ENCODE measurements around the gene NR4A1. TPM values are rescaled to one million over a fixed set of nuclear protein-coding genes. Genes with fewer than 3 reads are reported as not detected.

Gene NR4A1
- total RNA-seq, 1 experiment from 2014 or later, result 26.9 TPM

DNA sequence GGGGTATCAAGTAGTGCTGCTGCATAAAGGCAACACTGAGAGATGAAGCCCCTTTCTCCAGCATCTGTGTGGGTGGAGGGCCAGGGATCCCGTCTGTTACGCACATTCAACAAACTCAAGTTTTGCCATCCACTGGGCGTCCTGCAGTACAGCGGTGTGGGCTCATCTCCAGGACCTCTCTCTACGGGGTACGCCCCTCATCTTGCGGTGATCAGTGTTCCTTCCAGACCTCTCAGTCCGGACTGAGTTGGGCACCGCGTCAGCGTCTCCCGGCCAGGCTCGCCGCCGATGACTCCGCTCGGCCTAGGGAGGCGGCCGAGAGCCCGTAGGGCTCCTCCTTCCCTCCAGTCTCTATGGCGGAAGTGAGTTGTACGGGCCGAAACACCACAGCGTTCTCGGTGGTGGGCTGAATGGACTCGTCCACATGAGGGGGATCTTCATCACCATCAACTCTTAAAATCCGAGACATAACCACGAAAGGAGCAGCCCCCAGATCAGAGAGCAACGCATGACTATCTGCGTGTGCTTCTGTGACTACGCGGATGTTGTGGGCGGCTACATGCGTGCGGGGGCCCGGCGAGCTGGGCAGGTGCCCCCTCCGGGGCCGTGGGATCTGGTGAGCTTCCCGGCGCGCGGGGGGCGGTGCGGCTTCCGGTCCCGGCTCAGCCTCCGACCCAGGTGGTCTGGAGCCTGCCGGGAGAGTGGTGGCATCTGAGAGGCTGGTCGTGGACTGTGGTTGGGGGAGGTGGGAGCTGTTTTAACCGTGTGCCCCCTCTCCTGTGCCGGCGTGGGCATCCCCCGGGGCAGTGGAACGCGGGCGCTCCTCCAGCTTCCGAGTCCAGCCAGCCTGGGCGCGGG lies 18.3 kb downstream of the NR4A1 start, which contains the start of gene ATG101 (continued):
- TF ChIP-seq ZBTB21 (CRISPR knock-in tag; IDR thresholded peaks at IDR 0.05; ENCODE audit: borderline replicate concordance), result no peak
- TF ChIP-seq, protein P1, sequence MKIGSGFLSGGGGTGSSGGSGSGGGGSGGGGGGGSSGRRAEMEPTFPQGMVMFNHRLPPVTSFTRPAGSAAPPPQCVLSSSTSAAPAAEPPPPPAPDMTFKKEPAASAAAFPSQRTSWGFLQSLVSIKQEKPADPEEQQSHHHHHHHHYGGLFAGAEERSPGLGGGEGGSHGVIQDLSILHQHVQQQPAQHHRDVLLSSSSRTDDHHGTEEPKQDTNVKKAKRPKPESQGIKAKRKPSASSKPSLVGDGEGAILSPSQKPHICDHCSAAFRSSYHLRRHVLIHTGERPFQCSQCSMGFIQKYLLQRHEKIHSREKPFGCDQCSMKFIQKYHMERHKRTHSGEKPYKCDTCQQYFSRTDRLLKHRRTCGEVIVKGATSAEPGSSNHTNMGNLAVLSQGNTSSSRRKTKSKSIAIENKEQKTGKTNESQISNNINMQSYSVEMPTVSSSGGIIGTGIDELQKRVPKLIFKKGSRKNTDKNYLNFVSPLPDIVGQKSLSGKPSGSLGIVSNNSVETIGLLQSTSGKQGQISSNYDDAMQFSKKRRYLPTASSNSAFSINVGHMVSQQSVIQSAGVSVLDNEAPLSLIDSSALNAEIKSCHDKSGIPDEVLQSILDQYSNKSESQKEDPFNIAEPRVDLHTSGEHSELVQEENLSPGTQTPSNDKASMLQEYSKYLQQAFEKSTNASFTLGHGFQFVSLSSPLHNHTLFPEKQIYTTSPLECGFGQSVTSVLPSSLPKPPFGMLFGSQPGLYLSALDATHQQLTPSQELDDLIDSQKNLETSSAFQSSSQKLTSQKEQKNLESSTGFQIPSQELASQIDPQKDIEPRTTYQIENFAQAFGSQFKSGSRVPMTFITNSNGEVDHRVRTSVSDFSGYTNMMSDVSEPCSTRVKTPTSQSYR (CRISPR knock-in tag; IDR thresholded peaks at IDR 0.05), result no peak
- no peak for TF ChIP-seq PRRX2 (CRISPR knock-in tag; IDR thresholded peaks at IDR 0.05)
- no peak for TF ChIP-seq SMAD4 (CRISPR knock-in tag; IDR thresholded peaks at IDR 0.05)
- TF ChIP-seq, protein P2, sequence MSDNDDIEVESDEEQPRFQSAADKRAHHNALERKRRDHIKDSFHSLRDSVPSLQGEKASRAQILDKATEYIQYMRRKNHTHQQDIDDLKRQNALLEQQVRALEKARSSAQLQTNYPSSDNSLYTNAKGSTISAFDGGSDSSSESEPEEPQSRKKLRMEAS (CRISPR knock-in tag; IDR thresholded peaks at IDR 0.05), result peak; percentile 69
- TF ChIP-seq, protein P3, sequence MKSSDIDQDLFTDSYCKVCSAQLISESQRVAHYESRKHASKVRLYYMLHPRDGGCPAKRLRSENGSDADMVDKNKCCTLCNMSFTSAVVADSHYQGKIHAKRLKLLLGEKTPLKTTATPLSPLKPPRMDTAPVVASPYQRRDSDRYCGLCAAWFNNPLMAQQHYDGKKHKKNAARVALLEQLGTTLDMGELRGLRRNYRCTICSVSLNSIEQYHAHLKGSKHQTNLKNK (CRISPR knock-in tag; IDR thresholded peaks at IDR 0.05), result no peak
- no peak for TF ChIP-seq SOX15 (CRISPR knock-in tag; IDR thresholded peaks at IDR 0.05)
- no peak for TF ChIP-seq EMX1 (CRISPR knock-in tag; IDR thresholded peaks at IDR 0.05)
- TF ChIP-seq, protein P4, sequence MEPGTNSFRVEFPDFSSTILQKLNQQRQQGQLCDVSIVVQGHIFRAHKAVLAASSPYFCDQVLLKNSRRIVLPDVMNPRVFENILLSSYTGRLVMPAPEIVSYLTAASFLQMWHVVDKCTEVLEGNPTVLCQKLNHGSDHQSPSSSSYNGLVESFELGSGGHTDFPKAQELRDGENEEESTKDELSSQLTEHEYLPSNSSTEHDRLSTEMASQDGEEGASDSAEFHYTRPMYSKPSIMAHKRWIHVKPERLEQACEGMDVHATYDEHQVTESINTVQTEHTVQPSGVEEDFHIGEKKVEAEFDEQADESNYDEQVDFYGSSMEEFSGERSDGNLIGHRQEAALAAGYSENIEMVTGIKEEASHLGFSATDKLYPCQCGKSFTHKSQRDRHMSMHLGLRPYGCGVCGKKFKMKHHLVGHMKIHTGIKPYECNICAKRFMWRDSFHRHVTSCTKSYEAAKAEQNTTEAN (CRISPR knock-in tag; IDR thresholded peaks at IDR 0.05), result 0 out of 2 replicates have a peak, but pooled peaks have one; percentile 20
- TF ChIP-seq, protein P5, sequence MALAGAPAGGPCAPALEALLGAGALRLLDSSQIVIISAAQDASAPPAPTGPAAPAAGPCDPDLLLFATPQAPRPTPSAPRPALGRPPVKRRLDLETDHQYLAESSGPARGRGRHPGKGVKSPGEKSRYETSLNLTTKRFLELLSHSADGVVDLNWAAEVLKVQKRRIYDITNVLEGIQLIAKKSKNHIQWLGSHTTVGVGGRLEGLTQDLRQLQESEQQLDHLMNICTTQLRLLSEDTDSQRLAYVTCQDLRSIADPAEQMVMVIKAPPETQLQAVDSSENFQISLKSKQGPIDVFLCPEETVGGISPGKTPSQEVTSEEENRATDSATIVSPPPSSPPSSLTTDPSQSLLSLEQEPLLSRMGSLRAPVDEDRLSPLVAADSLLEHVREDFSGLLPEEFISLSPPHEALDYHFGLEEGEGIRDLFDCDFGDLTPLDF (CRISPR knock-in tag; IDR thresholded peaks at IDR 0.05), result no peak
- TF ChIP-seq SP1 (CRISPR knock-in tag; conservative IDR thresholded peaks at IDR 0.05), result peak; percentile 85
- TF ChIP-seq ZNF232 (CRISPR knock-in tag; IDR thresholded peaks at IDR 0.05), result no peak; the same call in 1 of the 2 replicates
- no peak for TF ChIP-seq ELF4 (CRISPR knock-in tag; IDR thresholded peaks at IDR 0.05; ENCODE audit: low read depth)
- TF ChIP-seq, protein P6, sequence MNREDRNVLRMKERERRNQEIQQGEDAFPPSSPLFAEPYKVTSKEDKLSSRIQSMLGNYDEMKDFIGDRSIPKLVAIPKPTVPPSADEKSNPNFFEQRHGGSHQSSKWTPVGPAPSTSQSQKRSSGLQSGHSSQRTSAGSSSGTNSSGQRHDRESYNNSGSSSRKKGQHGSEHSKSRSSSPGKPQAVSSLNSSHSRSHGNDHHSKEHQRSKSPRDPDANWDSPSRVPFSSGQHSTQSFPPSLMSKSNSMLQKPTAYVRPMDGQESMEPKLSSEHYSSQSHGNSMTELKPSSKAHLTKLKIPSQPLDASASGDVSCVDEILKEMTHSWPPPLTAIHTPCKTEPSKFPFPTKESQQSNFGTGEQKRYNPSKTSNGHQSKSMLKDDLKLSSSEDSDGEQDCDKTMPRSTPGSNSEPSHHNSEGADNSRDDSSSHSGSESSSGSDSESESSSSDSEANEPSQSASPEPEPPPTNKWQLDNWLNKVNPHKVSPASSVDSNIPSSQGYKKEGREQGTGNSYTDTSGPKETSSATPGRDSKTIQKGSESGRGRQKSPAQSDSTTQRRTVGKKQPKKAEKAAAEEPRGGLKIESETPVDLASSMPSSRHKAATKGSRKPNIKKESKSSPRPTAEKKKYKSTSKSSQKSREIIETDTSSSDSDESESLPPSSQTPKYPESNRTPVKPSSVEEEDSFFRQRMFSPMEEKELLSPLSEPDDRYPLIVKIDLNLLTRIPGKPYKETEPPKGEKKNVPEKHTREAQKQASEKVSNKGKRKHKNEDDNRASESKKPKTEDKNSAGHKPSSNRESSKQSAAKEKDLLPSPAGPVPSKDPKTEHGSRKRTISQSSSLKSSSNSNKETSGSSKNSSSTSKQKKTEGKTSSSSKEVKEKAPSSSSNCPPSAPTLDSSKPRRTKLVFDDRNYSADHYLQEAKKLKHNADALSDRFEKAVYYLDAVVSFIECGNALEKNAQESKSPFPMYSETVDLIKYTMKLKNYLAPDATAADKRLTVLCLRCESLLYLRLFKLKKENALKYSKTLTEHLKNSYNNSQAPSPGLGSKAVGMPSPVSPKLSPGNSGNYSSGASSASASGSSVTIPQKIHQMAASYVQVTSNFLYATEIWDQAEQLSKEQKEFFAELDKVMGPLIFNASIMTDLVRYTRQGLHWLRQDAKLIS (CRISPR knock-in tag; IDR thresholded peaks at IDR 0.05; ENCODE audit: borderline replicate concordance), result no peak
- TF ChIP-seq, protein P7, sequence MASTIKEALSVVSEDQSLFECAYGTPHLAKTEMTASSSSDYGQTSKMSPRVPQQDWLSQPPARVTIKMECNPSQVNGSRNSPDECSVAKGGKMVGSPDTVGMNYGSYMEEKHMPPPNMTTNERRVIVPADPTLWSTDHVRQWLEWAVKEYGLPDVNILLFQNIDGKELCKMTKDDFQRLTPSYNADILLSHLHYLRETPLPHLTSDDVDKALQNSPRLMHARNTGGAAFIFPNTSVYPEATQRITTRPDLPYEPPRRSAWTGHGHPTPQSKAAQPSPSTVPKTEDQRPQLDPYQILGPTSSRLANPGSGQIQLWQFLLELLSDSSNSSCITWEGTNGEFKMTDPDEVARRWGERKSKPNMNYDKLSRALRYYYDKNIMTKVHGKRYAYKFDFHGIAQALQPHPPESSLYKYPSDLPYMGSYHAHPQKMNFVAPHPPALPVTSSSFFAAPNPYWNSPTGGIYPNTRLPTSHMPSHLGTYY (CRISPR knock-in tag; IDR thresholded peaks at IDR 0.05), result no peak
- no peak for TF ChIP-seq ZNF121 (CRISPR knock-in tag; IDR thresholded peaks at IDR 0.05)
- TF ChIP-seq ZNF396 (CRISPR knock-in tag; IDR thresholded peaks at IDR 0.05; ENCODE audit: borderline replicate concordance), result no peak
- no peak; the same call in 1 of the 2 replicates for TF ChIP-seq CREB1 (CRISPR knock-in tag; IDR thresholded peaks at IDR 0.05)
- TF ChIP-seq, protein P8, sequence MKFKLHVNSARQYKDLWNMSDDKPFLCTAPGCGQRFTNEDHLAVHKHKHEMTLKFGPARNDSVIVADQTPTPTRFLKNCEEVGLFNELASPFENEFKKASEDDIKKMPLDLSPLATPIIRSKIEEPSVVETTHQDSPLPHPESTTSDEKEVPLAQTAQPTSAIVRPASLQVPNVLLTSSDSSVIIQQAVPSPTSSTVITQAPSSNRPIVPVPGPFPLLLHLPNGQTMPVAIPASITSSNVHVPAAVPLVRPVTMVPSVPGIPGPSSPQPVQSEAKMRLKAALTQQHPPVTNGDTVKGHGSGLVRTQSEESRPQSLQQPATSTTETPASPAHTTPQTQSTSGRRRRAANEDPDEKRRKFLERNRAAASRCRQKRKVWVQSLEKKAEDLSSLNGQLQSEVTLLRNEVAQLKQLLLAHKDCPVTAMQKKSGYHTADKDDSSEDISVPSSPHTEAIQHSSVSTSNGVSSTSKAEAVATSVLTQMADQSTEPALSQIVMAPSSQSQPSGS (CRISPR knock-in tag; IDR thresholded peaks at IDR 0.05; ENCODE audit: borderline replicate concordance, low read depth), result no peak
- no peak for TF ChIP-seq ZNF671 (CRISPR knock-in tag; IDR thresholded peaks at IDR 0.05)
- no peak for TF ChIP-seq ATF1 (CRISPR knock-in tag; IDR thresholded peaks at IDR 0.05)
- TF ChIP-seq ZNF219 (CRISPR knock-in tag; IDR thresholded peaks at IDR 0.05; ENCODE audit: borderline replicate concordance), result no peak
- TF ChIP-seq, protein P9, sequence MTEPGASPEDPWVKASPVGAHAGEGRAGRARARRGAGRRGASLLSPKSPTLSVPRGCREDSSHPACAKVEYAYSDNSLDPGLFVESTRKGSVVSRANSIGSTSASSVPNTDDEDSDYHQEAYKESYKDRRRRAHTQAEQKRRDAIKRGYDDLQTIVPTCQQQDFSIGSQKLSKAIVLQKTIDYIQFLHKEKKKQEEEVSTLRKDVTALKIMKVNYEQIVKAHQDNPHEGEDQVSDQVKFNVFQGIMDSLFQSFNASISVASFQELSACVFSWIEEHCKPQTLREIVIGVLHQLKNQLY (CRISPR knock-in tag; IDR thresholded peaks at IDR 0.05), result no peak
